Keratinocyte (primary cell): Measurements from ENCODE around the gene BOLA1.

ENCODE experiments used
- EZH2 ChIP-seq: IDR thresholded peaks from one replicate; pipeline ENCODE4 v1.6.1; 2012; ENCODE audit warnings: inconsistent platforms, mild to moderate bottlenecking, low read length, moderate library complexity
- TF ChIP-seq, protein P1 (sequence below), 3 experiments: IDR thresholded peaks in 1 of 3; conservative IDR thresholded peaks in 1 of 3; optimal IDR thresholded peaks in 1 of 3; 2 replicates in 2 of 3; 3 replicates in 1 of 3; pipeline versions ENCODE3 to v1.5.1; 2011; ENCODE audit warnings: low read length in 3 of 3, mild to moderate bottlenecking in 3 of 3, moderate library complexity in 2 of 3, control low read depth in 1 of 3, inconsistent platforms in 1 of 3; ENCODE audit not compliant: insufficient read depth in 2 of 3; ENCODE audit errors: extremely low read depth in 1 of 3

GRCh38 chr1:149942885-149943284 lies 43.5 kb downstream of the BOLA1 start:
- TF ChIP-seq, protein P1, sequence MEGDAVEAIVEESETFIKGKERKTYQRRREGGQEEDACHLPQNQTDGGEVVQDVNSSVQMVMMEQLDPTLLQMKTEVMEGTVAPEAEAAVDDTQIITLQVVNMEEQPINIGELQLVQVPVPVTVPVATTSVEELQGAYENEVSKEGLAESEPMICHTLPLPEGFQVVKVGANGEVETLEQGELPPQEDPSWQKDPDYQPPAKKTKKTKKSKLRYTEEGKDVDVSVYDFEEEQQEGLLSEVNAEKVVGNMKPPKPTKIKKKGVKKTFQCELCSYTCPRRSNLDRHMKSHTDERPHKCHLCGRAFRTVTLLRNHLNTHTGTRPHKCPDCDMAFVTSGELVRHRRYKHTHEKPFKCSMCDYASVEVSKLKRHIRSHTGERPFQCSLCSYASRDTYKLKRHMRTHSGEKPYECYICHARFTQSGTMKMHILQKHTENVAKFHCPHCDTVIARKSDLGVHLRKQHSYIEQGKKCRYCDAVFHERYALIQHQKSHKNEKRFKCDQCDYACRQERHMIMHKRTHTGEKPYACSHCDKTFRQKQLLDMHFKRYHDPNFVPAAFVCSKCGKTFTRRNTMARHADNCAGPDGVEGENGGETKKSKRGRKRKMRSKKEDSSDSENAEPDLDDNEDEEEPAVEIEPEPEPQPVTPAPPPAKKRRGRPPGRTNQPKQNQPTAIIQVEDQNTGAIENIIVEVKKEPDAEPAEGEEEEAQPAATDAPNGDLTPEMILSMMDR (optimal IDR thresholded peaks at IDR 0.05 in 1 of 3, IDR thresholded peaks at IDR 0.05 in 1 of 3, conservative IDR thresholded peaks at IDR 0.05 in 1 of 3; ENCODE audit: extremely low read depth in 1 of 3, insufficient read depth in 2 of 3, low read length in 3 of 3) = no peak
- TF ChIP-seq EZH2 = no peak
